GM19035 (cell line): ENCODE results near the gene ZNF611.
"Not testable (repeated sequence)": the region's sequence is repeated elsewhere in the genome, so short reads cannot be mapped to it uniquely, and the experiment has no call there.

Source experiments
- ATAC-seq: cut with Tn5 transposase; IDR thresholded peaks from one replicate; pipeline ENCODE4 v1.9.1; 2021; ENCODE audit not compliant: unreplicated experiment

Gene ZNF611

GRCh38 chr19:52720541-52720940, 14.3 kb downstream of the ZNF611 start:
- not testable (repeated sequence) for ATAC-seq

- ATAC-seq = no peak
These were observed 18.3 kb downstream of the ZNF611 start for GRCh38 chr19:52716522-52716921.

GRCh38 chr19:52715902-52716301, 18.9 kb downstream of the ZNF611 start:
- ATAC-seq = not testable (repeated sequence)

- ATAC-seq = not testable (repeated sequence)
These were observed 19.5 kb downstream of the ZNF611 start for GRCh38 chr19:52715330-52715729.

GRCh38 chr19:52713051-52713450, 21.8 kb downstream of the ZNF611 start:
- ATAC-seq = not testable (repeated sequence)

GRCh38 chr19:52711661-52712060, 23.2 kb downstream of the ZNF611 start:
- not testable (repeated sequence) for ATAC-seq

GRCh38 chr19:52710538-52710937, 24.3 kb downstream of the ZNF611 start:
- ATAC-seq = no peak

GRCh38 chr19:52705615-52706014, 29.2 kb downstream of the ZNF611 start:
- not testable (repeated sequence) for ATAC-seq

GRCh38 chr19:52703917-52704316, 30.9 kb downstream of the ZNF611 start:
- no peak for ATAC-seq

GRCh38 chr19:52700673-52701072, 34.2 kb downstream of the ZNF611 start:
- no peak for ATAC-seq

GRCh38 chr19:52699555-52699954, 35.3 kb downstream of the ZNF611 start:
- ATAC-seq = not testable (repeated sequence)

- ATAC-seq = no peak
These were observed 38.8 kb downstream of the ZNF611 start for GRCh38 chr19:52695996-52696395.

GRCh38 chr19:52694921-52695320, 39.9 kb downstream of the ZNF611 start:
- ATAC-seq = no peak

GRCh38 chr19:52694281-52694680, 40.6 kb downstream of the ZNF611 start:
- ATAC-seq = not testable (repeated sequence)

GRCh38 chr19:52692431-52693008, 42.3 kb downstream of the ZNF611 start:
- ATAC-seq = no peak

- ATAC-seq = no peak
These were observed 43.1 kb downstream of the ZNF611 start for GRCh38 chr19:52691737-52692136.

- ATAC-seq = no peak
These were observed 43.6 kb downstream of the ZNF611 start for GRCh38 chr19:52691215-52691610.

- peak; percentile 83 for ATAC-seq
These were observed 44.3 kb downstream of the ZNF611 start for GRCh38 chr19:52690369-52691214.

- ATAC-seq = peak; percentile 42
These were observed 44.9 kb downstream of the ZNF611 start for GRCh38 chr19:52689843-52690368.

GRCh38 chr19:52688925-52689796, 45.7 kb downstream of the ZNF611 start:
- ATAC-seq = not testable (repeated sequence)

GRCh38 chr19:52688335-52688734, 46.5 kb downstream of the ZNF611 start:
- ATAC-seq = no peak
